Dendritic cell treated with granulocyte-macrophage colony-stimulating factor and Interleukin-4, amounts not matched to agents 40 ng/mL and 50 ng/mL, for 4 days (primary cell): ENCODE measurements around the gene KCNT1.

ENCODE experiments used
- H3K27ac Mint-ChIP-seq: one replicate; pipeline ENCODE4 v1.8.0; 2022; ENCODE audit warnings: mild to moderate bottlenecking, mixed read lengths
- H3K27me3 Mint-ChIP-seq: one replicate; pipeline ENCODE4 v1.8.0; 2022; ENCODE audit warnings: mild to moderate bottlenecking, mixed read lengths
- H3K36me3 Mint-ChIP-seq: one replicate; pipeline ENCODE4 v1.8.0; 2022; ENCODE audit warnings: low read depth, mixed read lengths
- H3K4me1 Mint-ChIP-seq: one replicate; pipeline ENCODE4 v1.8.0; 2022; ENCODE audit warnings: low read depth, mixed read lengths
- H3K4me3 Mint-ChIP-seq: one replicate; pipeline ENCODE4 v1.8.0; 2022; ENCODE audit warnings: mild to moderate bottlenecking, moderate library complexity, mixed read lengths
- H3K9me3 Mint-ChIP-seq: one replicate; pipeline ENCODE4 v1.8.0; 2022; ENCODE audit warnings: mixed read lengths
- intact Hi-C: fragments of 100-400 bp; cut with micrococcal nuclease; formaldehyde crosslinking; loops from one replicate; pipeline ENCODE4 v1.15.0; 2022

KCNT1 gene

GRCh38 chr9:135732569-135733257 lies 30.7 kb downstream of the KCNT1 start:
- no peak overlapping the region for H3K4me3 Mint-ChIP-seq
- intact Hi-C loops: no loop called here
- H3K4me1 Mint-ChIP-seq: no peaks in the 10 kb centered on the region
- no peak overlapping the region for H3K27ac Mint-ChIP-seq
- peaks cover 26% of the 10 kb centered on the region for H3K27me3 Mint-ChIP-seq
- peaks cover 11% of the 10 kb centered on the region for H3K9me3 Mint-ChIP-seq
- H3K36me3 Mint-ChIP-seq: no peaks in the 10 kb centered on the region

- Mint-ChIP-seq H3K4me3 (no peak overlapping the region), H3K27ac (no peak overlapping the region), H3K27me3 (peaks cover 28% of the 10 kb centered on the region), H3K36me3 (no peaks in the 10 kb centered on the region), H3K4me1 (no peaks in the 10 kb centered on the region), H3K9me3 (peaks cover 11% of the 10 kb centered on the region)
- intact Hi-C loops: no loop called here
Measured at GRCh38 chr9:135734616-135735144, 32.7 kb downstream of the KCNT1 start.

GRCh38 chr9:135736272-135736978 lies 34.4 kb downstream of the KCNT1 start:
- Mint-ChIP-seq H3K9me3 (peaks cover 4% of the 10 kb centered on the region), H3K4me3 (no peak overlapping the region)

GRCh38 chr9:135736979-135737839 lies 35.2 kb downstream of the KCNT1 start:
- intact Hi-C loops: no loop called here
- no peak overlapping the region for H3K27ac Mint-ChIP-seq
- H3K27me3 Mint-ChIP-seq: peaks cover 22% of the 10 kb centered on the region
- H3K4me3 Mint-ChIP-seq: no peak overlapping the region
- no peaks in the 10 kb centered on the region for H3K36me3 Mint-ChIP-seq
- H3K4me1 Mint-ChIP-seq: no peaks in the 10 kb centered on the region
- H3K9me3 Mint-ChIP-seq: no peaks in the 10 kb centered on the region

More at GRCh38 chr9:135736272-135736978, 34.4 kb downstream of the KCNT1 start:
- intact Hi-C loops: no loop called here
- H3K4me1 Mint-ChIP-seq: no peaks in the 10 kb centered on the region
- no peaks in the 10 kb centered on the region for H3K36me3 Mint-ChIP-seq
- H3K27ac Mint-ChIP-seq: no peak overlapping the region
- H3K27me3 Mint-ChIP-seq: peaks cover 22% of the 10 kb centered on the region

GRCh38 chr9:135737840-135738521 lies 36.0 kb downstream of the KCNT1 start:
- H3K4me1 Mint-ChIP-seq: no peaks in the 10 kb centered on the region
- peaks cover 19% of the 10 kb centered on the region for H3K27me3 Mint-ChIP-seq
- intact Hi-C loops: no loop called here
- no peaks in the 10 kb centered on the region for H3K9me3 Mint-ChIP-seq
- no peak overlapping the region for H3K27ac Mint-ChIP-seq
- H3K4me3 Mint-ChIP-seq: no peak overlapping the region
- H3K36me3 Mint-ChIP-seq: no peaks in the 10 kb centered on the region

- Mint-ChIP-seq H3K9me3 (no peaks in the 10 kb centered on the region), H3K27me3 (peaks cover 19% of the 10 kb centered on the region), H3K27ac (no peak overlapping the region), H3K36me3 (no peaks in the 10 kb centered on the region), H3K4me3 (no peak overlapping the region), H3K4me1 (no peaks in the 10 kb centered on the region)
- intact Hi-C loops: no loop called here
Measured at GRCh38 chr9:135739271-135740220, 37.6 kb downstream of the KCNT1 start.

GRCh38 chr9:135741276-135742219 lies 39.6 kb downstream of the KCNT1 start:
- intact Hi-C loops: no loop called here
- Mint-ChIP-seq H3K27ac (no peak overlapping the region), H3K4me3 (no peak overlapping the region), H3K9me3 (no peaks in the 10 kb centered on the region), H3K36me3 (no peaks in the 10 kb centered on the region), H3K4me1 (no peaks in the 10 kb centered on the region), H3K27me3 (peaks cover 13% of the 10 kb centered on the region)

- no peak overlapping the region for H3K4me3 Mint-ChIP-seq
- no peak overlapping the region for H3K27ac Mint-ChIP-seq
- H3K4me1 Mint-ChIP-seq: no peaks in the 10 kb centered on the region
- H3K9me3 Mint-ChIP-seq: no peaks in the 10 kb centered on the region
- no peaks in the 10 kb centered on the region for H3K36me3 Mint-ChIP-seq
- H3K27me3 Mint-ChIP-seq: peaks cover 5% of the 10 kb centered on the region
- intact Hi-C loops: no loop called here
Measured at GRCh38 chr9:135743021-135743420, 41.0 kb downstream of the KCNT1 start.

GRCh38 chr9:135743546-135744332 lies 41.8 kb downstream of the KCNT1 start:
- H3K4me1 Mint-ChIP-seq: no peaks in the 10 kb centered on the region
- no peaks in the 10 kb centered on the region for H3K36me3 Mint-ChIP-seq
- no peak overlapping the region for H3K4me3 Mint-ChIP-seq
- no peak overlapping the region for H3K27ac Mint-ChIP-seq
- H3K9me3 Mint-ChIP-seq: no peaks in the 10 kb centered on the region
- peaks cover 3% of the 10 kb centered on the region for H3K27me3 Mint-ChIP-seq
- intact Hi-C loops: no loop called here

- Mint-ChIP-seq H3K4me1 (no peaks in the 10 kb centered on the region), H3K9me3 (no peaks in the 10 kb centered on the region), H3K27me3 (no peaks in the 10 kb centered on the region), H3K36me3 (no peaks in the 10 kb centered on the region), H3K27ac (no peak overlapping the region), H3K4me3 (no peak overlapping the region)
- intact Hi-C loops: no loop called here
Measured at GRCh38 chr9:135744333-135745070, 42.5 kb downstream of the KCNT1 start.

- Mint-ChIP-seq H3K27me3 (no peaks in the 10 kb centered on the region), H3K27ac (no peak overlapping the region), H3K36me3 (no peaks in the 10 kb centered on the region), H3K4me1 (no peaks in the 10 kb centered on the region), H3K9me3 (no peaks in the 10 kb centered on the region), H3K4me3 (no peak overlapping the region)
- intact Hi-C loops: no loop called here
Measured at GRCh38 chr9:135745189-135745588, 43.2 kb downstream of the KCNT1 start.
